Measurements from ENCODE around the gene TENT4A.

GRCh38 chr5:6728795-6729183 lies 15.6 kb downstream of the TENT4A start:
- no peak for TF ChIP-seq CTCF (IDR thresholded peaks at IDR 0.05 in 8 of 11, conservative IDR thresholded peaks at IDR 0.05 in 3 of 11)
- TF ChIP-seq POLR2AphosphoS5 (IDR thresholded peaks at IDR 0.05), result no peak
